Effector memory CD4-positive, alpha-beta T cell (primary cell): ENCODE data around the gene RPP25L.
A peak's percentile ranks its signal among the peaks of the same experiment; 100 is the strongest.

Experiments
- DNase-seq, 3 donors: peaks; one replicate each; pipeline ENCODE4 v3.0.0-alpha.2; 2020
- H3K27ac ChIP-seq: 2 replicates; pipeline ENCODE4 v1.7.0; 2013; ENCODE audit warnings: mild to moderate bottlenecking, low read length, moderate library complexity; ENCODE audit not compliant: insufficient read depth, poor library complexity, severe bottlenecking
- H3K27me3 ChIP-seq: replicated peaks from 2 replicates; pipeline ENCODE4 v1.7.0; 2013; ENCODE audit warnings: mild to moderate bottlenecking, low read length; ENCODE audit not compliant: insufficient read depth, control insufficient read depth, poor library complexity, severe bottlenecking
- H3K36me3 ChIP-seq: 2 replicates; pipeline ENCODE4 v1.7.0; 2013; ENCODE audit warnings: mild to moderate bottlenecking, low read length, moderate library complexity; ENCODE audit not compliant: control insufficient read depth, insufficient read depth
- H3K4me1 ChIP-seq: 2 replicates; pipeline ENCODE4 v1.7.0; 2013; ENCODE audit warnings: low read length, mild to moderate bottlenecking; ENCODE audit not compliant: control insufficient read depth, insufficient read depth, poor library complexity, severe bottlenecking
- H3K4me3 ChIP-seq: 2 replicates; pipeline ENCODE4 v1.7.0; 2013; ENCODE audit warnings: low read length, low read depth, mild to moderate bottlenecking; ENCODE audit not compliant: insufficient read depth, poor library complexity, severe bottlenecking
- H3K9me3 ChIP-seq: 2 replicates; pipeline ENCODE4 v1.7.0; 2013; ENCODE audit warnings: mild to moderate bottlenecking, low read length, moderate library complexity; ENCODE audit not compliant: control insufficient read depth

Gene RPP25L

GRCh38 chr9:34592895-34593601, 18.8 kb downstream of the RPP25L start:
- no peak for DNase-seq
- Histone ChIP-seq H3K27me3 (peaks cover 44% of the 10 kb centered on the region), H3K36me3 (no peaks in the 10 kb centered on the region)

GRCh38 chr9:34591917-34592866, 19.7 kb downstream of the RPP25L start:
- peak overlapping the region; percentile 73 for H3K4me3 ChIP-seq
- no peak for DNase-seq
- H3K27me3 ChIP-seq, result peaks cover 52% of the 10 kb centered on the region

More at GRCh38 chr9:34592895-34593601, 18.8 kb downstream of the RPP25L start:
- Histone ChIP-seq H3K9me3 (no peaks in the 10 kb centered on the region), H3K4me3 (no peak overlapping the region), H3K4me1 (peaks cover 24% of the 10 kb centered on the region), H3K27ac (no peak overlapping the region)

GRCh38 chr9:34591248-34591916, 20.5 kb downstream of the RPP25L start:
- peak; percentile 40 to 63 (median 41) for DNase-seq
- H3K27ac ChIP-seq, result no peak overlapping the region
- H3K9me3 ChIP-seq, result no peaks in the 10 kb centered on the region
- H3K4me1 ChIP-seq, result peaks cover 24% of the 10 kb centered on the region
- peaks cover 54% of the 10 kb centered on the region for H3K27me3 ChIP-seq
- H3K36me3 ChIP-seq, result no peaks in the 10 kb centered on the region
- peak overlapping the region; percentile 73 for H3K4me3 ChIP-seq

More at GRCh38 chr9:34591917-34592866, 19.7 kb downstream of the RPP25L start:
- H3K27ac ChIP-seq, result no peak overlapping the region
- no peaks in the 10 kb centered on the region for H3K9me3 ChIP-seq
- H3K4me1 ChIP-seq, result peaks cover 24% of the 10 kb centered on the region
- H3K36me3 ChIP-seq, result no peaks in the 10 kb centered on the region

GRCh38 chr9:34590381-34591247, 21.3 kb downstream of the RPP25L start:
- H3K4me1 ChIP-seq, result peaks cover 24% of the 10 kb centered on the region
- no peak for DNase-seq
- H3K4me3 ChIP-seq, result peak overlapping the region; percentile 73
- H3K27me3 ChIP-seq, result peaks cover 54% of the 10 kb centered on the region
- H3K27ac ChIP-seq, result no peak overlapping the region
- H3K36me3 ChIP-seq, result no peaks in the 10 kb centered on the region
- no peaks in the 10 kb centered on the region for H3K9me3 ChIP-seq

GRCh38 chr9:34589636-34590380, 22.1 kb downstream of the RPP25L start, which contains the start of gene CNTFR:
Gene CNTFR, minus strand, starts transcription at chr9:34589724. Its CDS starts 20,743 bp downstream, at chr9:34568981.
- no peaks in the 10 kb centered on the region for H3K36me3 ChIP-seq
- H3K27me3 ChIP-seq, result peaks cover 54% of the 10 kb centered on the region
- H3K27ac ChIP-seq, result no peak within 1 kb of the TSS
- H3K4me1 ChIP-seq, result peaks cover 24% of the 10 kb centered on the region
- peak within 1 kb of the TSS; percentile 73 for H3K4me3 ChIP-seq
- no peak for DNase-seq
- H3K9me3 ChIP-seq, result no peaks in the 10 kb centered on the region

GRCh38 chr9:34588671-34589635, 22.9 kb downstream of the RPP25L start:
- peaks cover 56% of the 10 kb centered on the region for H3K27me3 ChIP-seq
- no peaks in the 10 kb centered on the region for H3K9me3 ChIP-seq
- H3K4me3 ChIP-seq, result no peak overlapping the region
- no peak for DNase-seq
- no peaks in the 10 kb centered on the region for H3K36me3 ChIP-seq
- H3K27ac ChIP-seq, result no peak overlapping the region
- H3K4me1 ChIP-seq, result peaks cover 24% of the 10 kb centered on the region

- peaks cover 24% of the 10 kb centered on the region for H3K4me1 ChIP-seq
- DNase-seq, result no peak
- H3K27me3 ChIP-seq, result peaks cover 51% of the 10 kb centered on the region
- no peak overlapping the region for H3K27ac ChIP-seq
- no peaks in the 10 kb centered on the region for H3K9me3 ChIP-seq
- H3K36me3 ChIP-seq, result no peaks in the 10 kb centered on the region
- H3K4me3 ChIP-seq, result no peak overlapping the region
These were observed 24.6 kb downstream of the RPP25L start for GRCh38 chr9:34587271-34587670.

GRCh38 chr9:34585946-34586669, 25.8 kb downstream of the RPP25L start:
- no peaks in the 10 kb centered on the region for H3K36me3 ChIP-seq
- H3K4me1 ChIP-seq, result peaks cover 19% of the 10 kb centered on the region
- H3K27ac ChIP-seq, result no peak overlapping the region
- no peak for DNase-seq
- no peak overlapping the region for H3K4me3 ChIP-seq
- H3K27me3 ChIP-seq, result peaks cover 40% of the 10 kb centered on the region
- no peaks in the 10 kb centered on the region for H3K9me3 ChIP-seq
